ENCODE measurements around the gene IPO4.

IPO4 gene

GRCh38 chr14:24130717-24131548, 57.7 kb downstream of the IPO4 start:
- FAIRE-seq: no peak

- FAIRE-seq: no peak
Observed at GRCh38 chr14:24130380-24130716, 58.3 kb downstream of the IPO4 start, which contains the start of gene FITM1. Gene FITM1 (plus strand): TSS chr14:24130659. CDS start chr14:24131564, 905 bp downstream.
